Measurements from ENCODE around the gene CBX8. TPM values are rescaled to one million over a fixed set of nuclear protein-coding genes. Genes with fewer than 3 reads are reported as not detected.
A peak's percentile ranks its signal among the peaks of the same experiment; 100 is the strongest.

The CBX8 gene
- total and polyA plus RNA-seq, 7 donors, result 0.40 to 3.5 (median 1.3) TPM

GRCh38 chr17:79843474-79843815 is 46.6 kb upstream of the CBX8 start:
- ATAC-seq (no peak), DNase-seq (no peak)
- Histone ChIP-seq H3K27ac (no peak overlapping the region), H3K4me3 (peak overlapping the region; percentile 73), H3K4me1 (peaks cover 33% of the 10 kb centered on the region), H3K27me3 (ENCODE audit: insufficient read depth in 3 of 3, low read length in 2 of 3) (peaks cover 0 to 88% (median 29%) of the 10 kb centered on the region in 3 donors), H3K36me3 (ENCODE audit: insufficient read depth in 1 of 2, low read depth in 1 of 2) (no peaks in the 10 kb centered on the region), H3K9me3 (no peaks in the 10 kb centered on the region)
- no peak for TF ChIP-seq CTCF (IDR thresholded peaks at IDR 0.05)
- intact Hi-C loops (cut with DNase I), result loop anchor here (5.0 to 10.0 kb wide), 4 partner anchors 46 to 151 kb away; partner anchors contain the start of gene CBX8 (in 1 of the 2)
- WGBS, 3 donors, result 0 to 1% (median 1%) methylated on average over 31 to 39 of the region's 39 CpGs

GRCh38 chr17:79842656-79843473 is 46.0 kb upstream of the CBX8 start:
- intact Hi-C loops (cut with DNase I), result loop anchor here (5.0 to 10.0 kb wide), 4 partner anchors 46 to 152 kb away; partner anchors contain the start of gene CBX8 (in 1 of the 2)
- TF ChIP-seq CTCF (IDR thresholded peaks at IDR 0.05), result no peak
- Histone ChIP-seq H3K27me3 (ENCODE audit: insufficient read depth in 3 of 3, low read length in 2 of 3) (peaks cover 0 to 82% (median 29%) of the 10 kb centered on the region in 3 donors), H3K4me3 (peak overlapping the region; percentile 73), H3K9me3 (no peaks in the 10 kb centered on the region), H3K27ac (no peak overlapping the region), H3K36me3 (ENCODE audit: insufficient read depth in 1 of 2, low read depth in 1 of 2) (no peaks in the 10 kb centered on the region), H3K4me1 (peaks cover 35% of the 10 kb centered on the region)
- DNase-seq (no peak), ATAC-seq (no peak)
- WGBS, 3 donors, result 3 to 5% (median 5%) methylated on average over 64 to 66 of the region's 66 CpGs

- H3K36me3 ChIP-seq (ENCODE audit: insufficient read depth in 1 of 2, low read depth in 1 of 2), result no peaks in the 10 kb centered on the region
- H3K4me1 ChIP-seq, result peaks cover 41% of the 10 kb centered on the region
- peak overlapping the region; percentile 73 for H3K4me3 ChIP-seq
- TF ChIP-seq CTCF (IDR thresholded peaks at IDR 0.05), result no peak
- ATAC-seq (no peak), DNase-seq (no peak)
- H3K27me3 ChIP-seq (ENCODE audit: insufficient read depth in 3 of 3, low read length in 2 of 3), result peaks cover 0 to 75% (median 27%) of the 10 kb centered on the region in 3 donors
- intact Hi-C loops (cut with DNase I), result loop anchor here (5.0 to 10.0 kb wide), 4 partner anchors 45 to 153 kb away; partner anchors contain the start of gene CBX8 (in 1 of the 2)
- 13 to 17% (median 13%) methylated on average over 20 of the region's 20 CpGs for WGBS, 3 donors
- H3K9me3 ChIP-seq, result no peaks in the 10 kb centered on the region
- H3K27ac ChIP-seq, result no peak overlapping the region
Measured at GRCh38 chr17:79842136-79842655, 45.3 kb upstream of the CBX8 start.

GRCh38 chr17:79841369-79842135 is 44.7 kb upstream of the CBX8 start:
- no peak for ATAC-seq
- WGBS, 3 donors, result 1 to 2% (median 2%) methylated on average over 49 to 55 of the region's 55 CpGs
- Histone ChIP-seq H3K9me3 (no peaks in the 10 kb centered on the region), H3K4me1 (peaks cover 48% of the 10 kb centered on the region), H3K4me3 (no peak overlapping the region), H3K27me3 (ENCODE audit: insufficient read depth in 3 of 3, low read length in 2 of 3) (peaks cover 0 to 70% (median 30%) of the 10 kb centered on the region in 3 donors), H3K27ac (no peak overlapping the region), H3K36me3 (ENCODE audit: insufficient read depth in 1 of 2, low read depth in 1 of 2) (no peaks in the 10 kb centered on the region)
- no peak for DNase-seq
- no peak for TF ChIP-seq CTCF (IDR thresholded peaks at IDR 0.05)
- intact Hi-C loops (cut with DNase I), result loop anchor here (5.0 to 10.0 kb wide), 4 partner anchors 44 to 153 kb away; partner anchors contain the start of gene CBX8 (in 1 of the 2)

Measured in psoas muscle (tissue), 8 donors.